Stimulated activated memory B cell treated with anti-CD40 and anti-IgM and Interleukin-4, amounts not matched to agents 10 μg/mL and 1 μg/mL and 100 μg/mL, for 72 hours (primary cell): ENCODE measurements around the gene RNF25.
A peak's percentile ranks its signal among the peaks of the same experiment; 100 is the strongest.

Experiments used
- ATAC-seq: fragments of 150-1000 bp; cut with Tn5 transposase; 2 replicates; pipeline ENCODE4 v1.10.0; 2021
- H3K27ac Mint-ChIP-seq: one replicate; pipeline ENCODE4 v1.8.0; 2022; ENCODE audit warnings: mild to moderate bottlenecking, mixed read lengths
- H3K27me3 Mint-ChIP-seq: one replicate; pipeline ENCODE4 v1.8.0; 2022; ENCODE audit warnings: mixed read lengths
- H3K36me3 Mint-ChIP-seq: one replicate; pipeline ENCODE4 v1.8.0; 2022; ENCODE audit warnings: mixed read lengths
- H3K4me1 Mint-ChIP-seq: one replicate; pipeline ENCODE4 v1.8.0; 2022; ENCODE audit warnings: mixed read lengths
- H3K4me3 Mint-ChIP-seq: one replicate; pipeline ENCODE4 v1.8.0; 2022; ENCODE audit warnings: mild to moderate bottlenecking, moderate library complexity, mixed read lengths
- H3K9me3 Mint-ChIP-seq: one replicate; pipeline ENCODE4 v1.8.0; 2022; ENCODE audit warnings: mixed read lengths

RNF25 gene

GRCh38 chr2:218655751-218656150 is 16.1 kb downstream of the RNF25 start:
- no peaks in the 10 kb centered on the region for H3K27me3 Mint-ChIP-seq
- H3K4me1 Mint-ChIP-seq: peaks cover 45% of the 10 kb centered on the region
- H3K27ac Mint-ChIP-seq: no peak overlapping the region
- peaks cover 35% of the 10 kb centered on the region for H3K36me3 Mint-ChIP-seq
- no peak overlapping the region for H3K4me3 Mint-ChIP-seq
- no peaks in the 10 kb centered on the region for H3K9me3 Mint-ChIP-seq
- ATAC-seq: no peak

- Mint-ChIP-seq H3K4me1 (peaks cover 9% of the 10 kb centered on the region), H3K36me3 (peaks cover 62% of the 10 kb centered on the region), H3K9me3 (no peaks in the 10 kb centered on the region), H3K27me3 (no peaks in the 10 kb centered on the region), H3K27ac (no peak overlapping the region), H3K4me3 (no peak overlapping the region)
- ATAC-seq: no peak
These were observed 23.1 kb downstream of the RNF25 start for GRCh38 chr2:218648787-218649100.

GRCh38 chr2:218648088-218648786 is 23.6 kb downstream of the RNF25 start:
- Mint-ChIP-seq H3K4me3 (no peak overlapping the region), H3K27ac (no peak overlapping the region), H3K36me3 (peaks cover 62% of the 10 kb centered on the region), H3K27me3 (no peaks in the 10 kb centered on the region), H3K9me3 (no peaks in the 10 kb centered on the region), H3K4me1 (peaks cover 9% of the 10 kb centered on the region)
- peak; percentile 66 for ATAC-seq

- Mint-ChIP-seq H3K36me3 (peaks cover 55% of the 10 kb centered on the region), H3K27ac (peak overlapping the region; percentile 63), H3K9me3 (no peaks in the 10 kb centered on the region)
These were observed 26.7 kb downstream of the RNF25 start for GRCh38 chr2:218645126-218645525.

GRCh38 chr2:218644721-218645120 is 27.1 kb downstream of the RNF25 start:
- Mint-ChIP-seq H3K27me3 (no peaks in the 10 kb centered on the region), H3K36me3 (peaks cover 53% of the 10 kb centered on the region), H3K9me3 (no peaks in the 10 kb centered on the region), H3K4me3 (no peak overlapping the region), H3K27ac (peak overlapping the region; percentile 63), H3K4me1 (peaks cover 9% of the 10 kb centered on the region)
- no peak for ATAC-seq

More at GRCh38 chr2:218645126-218645525, 26.7 kb downstream of the RNF25 start:
- Mint-ChIP-seq H3K27me3 (no peaks in the 10 kb centered on the region), H3K4me1 (peaks cover 9% of the 10 kb centered on the region), H3K4me3 (no peak overlapping the region)
- ATAC-seq: peak; percentile 53

GRCh38 chr2:218643751-218644310 is 28.0 kb downstream of the RNF25 start:
- H3K4me3 Mint-ChIP-seq: no peak overlapping the region
- no peaks in the 10 kb centered on the region for H3K27me3 Mint-ChIP-seq
- peak overlapping the region; percentile 63 for H3K27ac Mint-ChIP-seq
- H3K9me3 Mint-ChIP-seq: no peaks in the 10 kb centered on the region
- H3K4me1 Mint-ChIP-seq: peaks cover 8% of the 10 kb centered on the region
- ATAC-seq: no peak
- peaks cover 54% of the 10 kb centered on the region for H3K36me3 Mint-ChIP-seq

GRCh38 chr2:218642786-218643185 is 29.0 kb downstream of the RNF25 start:
- no peaks in the 10 kb centered on the region for H3K4me1 Mint-ChIP-seq
- H3K36me3 Mint-ChIP-seq: peaks cover 53% of the 10 kb centered on the region
- H3K4me3 Mint-ChIP-seq: no peak overlapping the region
- ATAC-seq: no peak
- H3K27ac Mint-ChIP-seq: no peak overlapping the region
- no peaks in the 10 kb centered on the region for H3K27me3 Mint-ChIP-seq
- H3K9me3 Mint-ChIP-seq: no peaks in the 10 kb centered on the region

GRCh38 chr2:218642121-218642656 is 29.6 kb downstream of the RNF25 start:
- Mint-ChIP-seq H3K27me3 (no peaks in the 10 kb centered on the region), H3K4me1 (no peaks in the 10 kb centered on the region), H3K27ac (no peak overlapping the region), H3K36me3 (peaks cover 56% of the 10 kb centered on the region), H3K9me3 (no peaks in the 10 kb centered on the region), H3K4me3 (no peak overlapping the region)
- no peak for ATAC-seq

- Mint-ChIP-seq H3K27ac (no peak overlapping the region), H3K9me3 (no peaks in the 10 kb centered on the region), H3K4me1 (no peaks in the 10 kb centered on the region), H3K36me3 (peaks cover 60% of the 10 kb centered on the region), H3K27me3 (no peaks in the 10 kb centered on the region), H3K4me3 (no peak overlapping the region)
- no peak for ATAC-seq
These were observed 33.4 kb downstream of the RNF25 start for GRCh38 chr2:218638372-218638771.

GRCh38 chr2:218635719-218636118 is 36.1 kb downstream of the RNF25 start:
- Mint-ChIP-seq H3K27ac (no peak overlapping the region), H3K36me3 (peaks cover 50% of the 10 kb centered on the region), H3K4me1 (no peaks in the 10 kb centered on the region)

GRCh38 chr2:218631837-218632236 is 40.0 kb downstream of the RNF25 start:
- Mint-ChIP-seq H3K4me1 (no peaks in the 10 kb centered on the region), H3K36me3 (peaks cover 23% of the 10 kb centered on the region), H3K27me3 (no peaks in the 10 kb centered on the region), H3K9me3 (no peaks in the 10 kb centered on the region), H3K27ac (no peak overlapping the region), H3K4me3 (no peak overlapping the region)
- no peak for ATAC-seq

More at GRCh38 chr2:218635719-218636118, 36.1 kb downstream of the RNF25 start:
- ATAC-seq: no peak
- Mint-ChIP-seq H3K9me3 (no peaks in the 10 kb centered on the region), H3K27me3 (no peaks in the 10 kb centered on the region), H3K4me3 (no peak overlapping the region)

- Mint-ChIP-seq H3K4me3 (no peak overlapping the region), H3K27ac (no peak overlapping the region), H3K9me3 (no peaks in the 10 kb centered on the region), H3K4me1 (peaks cover 5% of the 10 kb centered on the region), H3K27me3 (no peaks in the 10 kb centered on the region), H3K36me3 (peaks cover 5% of the 10 kb centered on the region)
- no peak for ATAC-seq
These were observed 43.9 kb downstream of the RNF25 start for GRCh38 chr2:218627939-218628338.

- no peaks in the 10 kb centered on the region for H3K9me3 Mint-ChIP-seq
- peaks cover 8% of the 10 kb centered on the region for H3K4me1 Mint-ChIP-seq
- H3K27ac Mint-ChIP-seq: no peak overlapping the region
- H3K4me3 Mint-ChIP-seq: no peak overlapping the region
- no peaks in the 10 kb centered on the region for H3K36me3 Mint-ChIP-seq
- ATAC-seq: no peak
- H3K27me3 Mint-ChIP-seq: no peaks in the 10 kb centered on the region
These were observed 45.4 kb downstream of the RNF25 start for GRCh38 chr2:218626369-218626768.

GRCh38 chr2:218623366-218623705 is 48.5 kb downstream of the RNF25 start:
- ATAC-seq: no peak
- Mint-ChIP-seq H3K4me1 (peaks cover 8% of the 10 kb centered on the region), H3K27ac (no peak overlapping the region), H3K4me3 (no peak overlapping the region), H3K36me3 (no peaks in the 10 kb centered on the region), H3K9me3 (no peaks in the 10 kb centered on the region), H3K27me3 (no peaks in the 10 kb centered on the region)

GRCh38 chr2:218622606-218623365 is 49.0 kb downstream of the RNF25 start:
- no peaks in the 10 kb centered on the region for H3K36me3 Mint-ChIP-seq
- H3K9me3 Mint-ChIP-seq: no peaks in the 10 kb centered on the region
- no peaks in the 10 kb centered on the region for H3K27me3 Mint-ChIP-seq
- peaks cover 8% of the 10 kb centered on the region for H3K4me1 Mint-ChIP-seq
- H3K4me3 Mint-ChIP-seq: no peak overlapping the region
- no peak for ATAC-seq
- no peak overlapping the region for H3K27ac Mint-ChIP-seq

- H3K27me3 Mint-ChIP-seq: no peaks in the 10 kb centered on the region
- H3K36me3 Mint-ChIP-seq: no peaks in the 10 kb centered on the region
- no peak overlapping the region for H3K27ac Mint-ChIP-seq
- peaks cover 8% of the 10 kb centered on the region for H3K4me1 Mint-ChIP-seq
- no peaks in the 10 kb centered on the region for H3K9me3 Mint-ChIP-seq
- H3K4me3 Mint-ChIP-seq: no peak overlapping the region
- ATAC-seq: no peak
These were observed 50.8 kb downstream of the RNF25 start for GRCh38 chr2:218621007-218621406.
